Hepatocyte (in vitro differentiated cells): ENCODE data around the gene DLX5.

Source experiments
- EZH2 ChIP-seq: fragments of 200-600 bp; sonication (generic); IDR thresholded peaks from 2 replicates; pipeline ENCODE4 v1.6.1; 2016; ENCODE audit warnings: antibody characterized with exemption, mild to moderate bottlenecking, borderline replicate concordance
- EZH2phosphoT487 ChIP-seq: fragments of 200-600 bp; sonication (generic); IDR thresholded peaks from one replicate; pipeline ENCODE4 v1.6.1; 2018; ENCODE audit warnings: antibody characterized with exemption, mild to moderate bottlenecking, low read depth, moderate library complexity; ENCODE audit not compliant: unreplicated experiment, severe bottlenecking
- TF ChIP-seq, protein P1 (sequence below): fragments of 200-600 bp; sonication (generic); IDR thresholded peaks from 2 replicates; pipeline ENCODE4 v1.5.1; 2016; ENCODE audit warnings: antibody characterized with exemption, mild to moderate bottlenecking; ENCODE audit not compliant: poor library complexity

DNA sequence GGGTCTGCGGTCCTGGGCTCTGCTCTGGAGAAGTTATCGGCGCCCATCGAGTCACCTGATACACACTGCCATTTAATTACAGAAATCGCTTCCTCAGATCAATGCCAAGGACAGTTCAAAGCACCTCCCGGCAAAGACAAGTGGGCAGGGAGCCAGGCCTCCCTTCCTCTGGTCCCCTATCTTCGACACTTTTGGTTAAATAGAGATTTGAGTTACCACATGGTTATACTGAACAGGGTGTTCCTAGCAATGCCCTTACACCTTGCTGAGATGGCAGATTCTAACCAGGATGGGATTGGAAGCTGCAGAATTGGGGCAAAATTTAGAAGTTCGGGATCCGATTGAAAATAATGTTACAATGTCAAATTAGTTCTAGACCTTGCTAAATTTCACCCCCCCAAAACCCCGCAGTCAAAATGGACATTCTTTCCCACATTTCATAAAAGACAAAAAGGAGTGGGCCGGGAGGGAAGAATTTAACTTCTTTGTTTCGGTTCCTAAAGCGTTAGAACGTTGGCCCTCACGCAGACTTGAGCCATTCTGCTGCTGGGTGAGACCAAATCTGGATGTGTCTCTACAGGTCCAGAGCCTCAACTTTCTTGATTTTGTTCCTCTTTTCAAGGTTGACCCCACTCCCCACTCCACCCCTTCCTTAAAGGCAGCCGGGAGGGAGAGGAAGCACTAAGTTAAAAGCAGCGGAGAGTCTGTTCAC lies 2.2 kb upstream of the DLX5 start:
- TF ChIP-seq EZH2 (no peak), EZH2phosphoT487 (no peak)
- TF ChIP-seq, protein P1, sequence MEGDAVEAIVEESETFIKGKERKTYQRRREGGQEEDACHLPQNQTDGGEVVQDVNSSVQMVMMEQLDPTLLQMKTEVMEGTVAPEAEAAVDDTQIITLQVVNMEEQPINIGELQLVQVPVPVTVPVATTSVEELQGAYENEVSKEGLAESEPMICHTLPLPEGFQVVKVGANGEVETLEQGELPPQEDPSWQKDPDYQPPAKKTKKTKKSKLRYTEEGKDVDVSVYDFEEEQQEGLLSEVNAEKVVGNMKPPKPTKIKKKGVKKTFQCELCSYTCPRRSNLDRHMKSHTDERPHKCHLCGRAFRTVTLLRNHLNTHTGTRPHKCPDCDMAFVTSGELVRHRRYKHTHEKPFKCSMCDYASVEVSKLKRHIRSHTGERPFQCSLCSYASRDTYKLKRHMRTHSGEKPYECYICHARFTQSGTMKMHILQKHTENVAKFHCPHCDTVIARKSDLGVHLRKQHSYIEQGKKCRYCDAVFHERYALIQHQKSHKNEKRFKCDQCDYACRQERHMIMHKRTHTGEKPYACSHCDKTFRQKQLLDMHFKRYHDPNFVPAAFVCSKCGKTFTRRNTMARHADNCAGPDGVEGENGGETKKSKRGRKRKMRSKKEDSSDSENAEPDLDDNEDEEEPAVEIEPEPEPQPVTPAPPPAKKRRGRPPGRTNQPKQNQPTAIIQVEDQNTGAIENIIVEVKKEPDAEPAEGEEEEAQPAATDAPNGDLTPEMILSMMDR: no peak
